Erythroblast (primary cell): ENCODE results near the gene PDE8B.

Experiments
- GATA1 ChIP-seq: IDR thresholded peaks from 2 replicates; pipeline ENCODE4 v1.6.1; 2011; ENCODE audit warnings: low read depth, mild to moderate bottlenecking, control low read depth, low read length, moderate library complexity
- POLR2A ChIP-seq: IDR thresholded peaks from 2 replicates; pipeline ENCODE4 v1.6.1; 2011; ENCODE audit warnings: mild to moderate bottlenecking, low read length

GRCh38 chr5:77431719-77432118 is 221.2 kb downstream of the PDE8B start:
- TF ChIP-seq POLR2A (no peak), GATA1 (no peak)
